ENCODE data around the gene COQ4. TPM values are rescaled to one million over a fixed set of nuclear protein-coding genes. Genes with fewer than 3 reads are reported as not detected.
A peak's percentile ranks its signal among the peaks of the same experiment; 100 is the strongest.

The COQ4 gene
- total RNA-seq, 1 experiment from 2014 or later = 19.1 TPM

GRCh38 chr9:128372188-128372641 lies 49.6 kb downstream of the COQ4 start:
- in situ Hi-C loops (cut with HindIII; ENCODE audit: low pct_unique_long_range_greater_than_20kb, low sequenced_read_pairs) = no loop called here
- intact Hi-C loops (cut with micrococcal nuclease; ENCODE audit: unreplicated experiment) = no loop called here
- ATAC-seq (no peak), DNase-seq (ENCODE audit: low read depth, low spot score) (no peak)
- peak overlapping the region; percentile 93; the same call in 1 of the 2 replicates for H3K27ac ChIP-seq (ENCODE audit: low read length)
- H3K9me3 ChIP-seq (ENCODE audit: control insufficient read depth, insufficient read depth, low read depth, low read length) = no peaks in the 10 kb centered on the region
- H3K27me3 ChIP-seq (ENCODE audit: control insufficient read depth, insufficient read depth, low read length) = no peaks in the 10 kb centered on the region
- H3K4me3 ChIP-seq (ENCODE audit: low read depth in 2 of 2, low read length in 2 of 2) = peak overlapping the region; percentile 96 to 97
- peaks cover 4% of the 10 kb centered on the region for H3K4me1 ChIP-seq (ENCODE audit: control insufficient read depth, insufficient read depth, low read length)
- peaks cover 5% of the 10 kb centered on the region; the same call in 1 of the 2 replicates for H3K36me3 ChIP-seq (ENCODE audit: control insufficient read depth, insufficient read depth, low read length)
- POLR2A ChIA-PET = no interaction called here
- CTCF ChIA-PET = interaction anchor here (1.4 kb wide), 1 partner anchor 10 kb away, joined by 10 read pairs; no protein-coding TSS in a partner anchor
- no peak for TF ChIP-seq REST (IDR thresholded peaks at IDR 0.05; ENCODE audit: insufficient read depth in 1 of 2, low read depth in 2 of 2, low read length in 1 of 2)
- no peak for TF ChIP-seq SIN3A (IDR thresholded peaks at IDR 0.05; ENCODE audit: borderline replicate concordance, insufficient read depth, low read depth, low read length)
- no peak for TF ChIP-seq CTCF (IDR thresholded peaks at IDR 0.05)
- no peak for TF ChIP-seq TCF7L2 (IDR thresholded peaks at IDR 0.05; ENCODE audit: low read depth, low read length)
- TF ChIP-seq POLR2AphosphoS5 (IDR thresholded peaks at IDR 0.05; ENCODE audit: low read depth, low read length) = no peak
- BruUV-seq (replicated peaks) = no TSS peak

- H3K27me3 ChIP-seq (ENCODE audit: control insufficient read depth, insufficient read depth, low read length) = no peaks in the 10 kb centered on the region
- no TSS peak for BruUV-seq (replicated peaks)
- no peak overlapping the region for H3K4me3 ChIP-seq (ENCODE audit: low read depth in 2 of 2, low read length in 2 of 2)
- in situ Hi-C loops (cut with HindIII; ENCODE audit: low pct_unique_long_range_greater_than_20kb, low sequenced_read_pairs) (no loop called here), intact Hi-C loops (cut with micrococcal nuclease; ENCODE audit: unreplicated experiment) (no loop called here)
- DNase-seq (ENCODE audit: low read depth, low spot score) (no peak), ATAC-seq (no peak)
- ChIA-PET CTCF (interaction anchor here (0.6 kb wide), 1 partner anchor 13 kb away, joined by 3 read pairs; no protein-coding TSS in a partner anchor), POLR2A (no interaction called here)
- H3K9me3 ChIP-seq (ENCODE audit: control insufficient read depth, insufficient read depth, low read depth, low read length) = no peaks in the 10 kb centered on the region
- H3K4me1 ChIP-seq (ENCODE audit: control insufficient read depth, insufficient read depth, low read length) = peaks cover 4% of the 10 kb centered on the region
- TF ChIP-seq REST (IDR thresholded peaks at IDR 0.05; ENCODE audit: insufficient read depth in 1 of 2, low read depth in 2 of 2, low read length in 1 of 2) (no peak), SIN3A (IDR thresholded peaks at IDR 0.05; ENCODE audit: borderline replicate concordance, insufficient read depth, low read depth, low read length) (no peak), CTCF (IDR thresholded peaks at IDR 0.05) (no peak)
- no peak overlapping the region for H3K27ac ChIP-seq (ENCODE audit: low read length)
- H3K36me3 ChIP-seq (ENCODE audit: control insufficient read depth, insufficient read depth, low read length) = peaks cover 5% of the 10 kb centered on the region; the same call in 1 of the 2 replicates
Observed at GRCh38 chr9:128372784-128373183, 50.1 kb downstream of the COQ4 start.

Measured in Panc1 (cell line).